GM21717 (cell line): ENCODE data around the gene FGGY.
A peak's percentile ranks its signal among the peaks of the same experiment; 100 is the strongest.
"Not testable (repeated sequence)": the region's sequence is repeated elsewhere in the genome, so short reads cannot be mapped to it uniquely, and the experiment has no call there.

Experiments used
- ATAC-seq: cut with Tn5 transposase; IDR thresholded peaks from one replicate; pipeline ENCODE4 v1.9.1; 2021; ENCODE audit warnings: mild to moderate bottlenecking, moderate library complexity; ENCODE audit not compliant: unreplicated experiment

Gene FGGY

GRCh38 chr1:59346429-59346828, 49.5 kb downstream of the FGGY start:
- ATAC-seq = no peak

DNA sequence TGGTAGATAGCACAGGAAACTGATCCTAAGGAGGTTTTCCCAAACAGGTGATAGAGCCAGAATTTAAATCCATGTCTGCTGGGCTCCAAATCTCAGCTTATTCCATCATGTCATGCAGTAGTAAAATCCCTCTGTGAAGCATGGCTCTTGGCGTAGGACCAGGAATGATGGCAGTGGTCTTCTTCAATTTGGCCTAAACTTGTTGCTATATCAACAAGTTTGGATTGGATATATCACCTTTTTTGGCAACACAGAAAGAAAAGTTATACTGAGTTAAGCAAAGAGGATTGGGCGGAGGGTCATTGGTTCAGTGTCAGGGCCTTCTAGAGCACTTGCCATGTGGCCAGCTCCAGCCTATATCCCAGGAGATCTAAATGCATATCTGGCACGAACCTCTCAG, 52.2 kb downstream of the FGGY start:
- ATAC-seq = no peak

DNA sequence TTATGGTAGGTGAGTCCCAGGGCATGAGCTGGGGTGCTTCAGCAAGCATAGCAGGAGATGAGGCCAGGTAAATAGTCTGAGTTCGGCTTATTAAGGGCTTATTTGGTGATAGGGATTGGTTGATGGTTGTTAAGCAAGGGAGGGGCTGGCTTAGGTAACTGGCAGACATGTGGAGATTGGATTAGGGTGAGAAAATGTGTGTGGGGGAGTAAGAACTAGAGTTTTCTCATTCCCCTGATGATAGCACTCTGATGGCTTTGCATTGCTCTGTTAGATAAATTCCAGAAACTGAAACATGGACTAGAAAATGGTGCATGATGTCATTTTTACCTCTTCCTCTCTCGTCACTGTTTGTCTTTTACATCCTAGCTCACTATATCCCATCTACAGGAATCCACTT, 53.6 kb downstream of the FGGY start:
- ATAC-seq = no peak

DNA sequence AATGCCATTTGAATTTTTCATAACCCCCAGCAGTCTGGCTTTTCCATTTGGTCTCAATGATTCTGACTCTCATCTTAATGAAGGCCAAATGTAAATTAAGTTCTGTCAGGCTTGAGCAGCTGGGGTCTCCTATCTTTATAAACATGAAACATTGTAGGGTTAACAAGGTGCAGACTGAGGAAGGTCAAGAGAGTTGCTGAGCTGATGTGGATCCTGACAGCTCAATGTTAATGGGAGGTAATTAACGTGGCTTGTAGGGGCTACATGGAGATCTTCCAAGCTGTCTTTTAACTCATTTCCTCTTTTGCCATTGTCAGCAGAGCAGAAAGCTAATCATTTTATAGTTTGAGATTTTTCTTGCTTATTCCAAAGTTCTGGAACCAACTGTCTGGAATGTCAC, 55.2 kb downstream of the FGGY start:
- ATAC-seq = no peak

DNA sequence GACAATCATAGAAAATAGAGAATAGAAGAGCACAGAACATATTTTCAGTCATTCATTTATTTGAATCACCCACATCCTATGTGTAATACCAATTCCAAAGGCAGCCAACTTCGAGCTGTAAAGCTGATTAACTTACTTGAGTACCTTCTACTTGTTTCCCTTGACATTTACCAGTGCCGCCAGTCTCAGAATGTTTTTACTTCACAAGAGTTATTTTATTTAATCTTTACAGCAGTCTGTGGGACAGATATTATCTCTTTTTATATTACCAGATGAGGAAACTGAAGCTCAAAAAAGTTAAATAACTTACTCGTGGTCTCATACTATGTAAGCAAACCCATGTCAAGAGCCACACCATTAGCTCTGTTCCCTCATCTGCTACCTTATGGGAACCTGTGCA, 56.6 kb downstream of the FGGY start:
- ATAC-seq = no peak

- not testable (repeated sequence) for ATAC-seq
Observed at GRCh38 chr1:59354239-59354638, 57.3 kb downstream of the FGGY start.

- ATAC-seq = peak; percentile 67
Observed at GRCh38 chr1:59354709-59355337, 57.9 kb downstream of the FGGY start.

GRCh38 chr1:59355361-59355760, 58.5 kb downstream of the FGGY start:
- peak; percentile 50 for ATAC-seq

GRCh38 chr1:59356627-59357026, 59.7 kb downstream of the FGGY start:
- no peak for ATAC-seq

GRCh38 chr1:59357645-59358320, 60.9 kb downstream of the FGGY start:
- ATAC-seq = no peak

DNA sequence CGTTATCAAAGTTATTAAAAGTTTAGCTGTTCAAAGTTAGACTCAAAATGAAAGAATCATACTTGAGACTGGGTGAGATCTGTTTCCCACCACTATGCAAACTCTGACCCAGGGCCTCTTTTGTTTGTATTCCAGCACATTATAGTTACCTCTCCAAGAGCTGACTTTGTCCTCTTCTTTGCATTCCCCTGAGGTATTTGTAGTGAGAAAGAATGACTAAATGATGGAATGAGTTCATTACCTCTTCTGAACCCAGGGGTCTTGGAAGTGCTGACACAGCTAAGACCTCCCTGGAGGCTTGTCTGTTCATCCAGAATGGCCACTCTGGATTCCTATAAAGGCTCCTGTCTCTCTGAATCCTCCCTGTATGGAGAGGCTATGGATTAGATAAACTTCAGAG, 62.4 kb downstream of the FGGY start:
- no peak for ATAC-seq

DNA sequence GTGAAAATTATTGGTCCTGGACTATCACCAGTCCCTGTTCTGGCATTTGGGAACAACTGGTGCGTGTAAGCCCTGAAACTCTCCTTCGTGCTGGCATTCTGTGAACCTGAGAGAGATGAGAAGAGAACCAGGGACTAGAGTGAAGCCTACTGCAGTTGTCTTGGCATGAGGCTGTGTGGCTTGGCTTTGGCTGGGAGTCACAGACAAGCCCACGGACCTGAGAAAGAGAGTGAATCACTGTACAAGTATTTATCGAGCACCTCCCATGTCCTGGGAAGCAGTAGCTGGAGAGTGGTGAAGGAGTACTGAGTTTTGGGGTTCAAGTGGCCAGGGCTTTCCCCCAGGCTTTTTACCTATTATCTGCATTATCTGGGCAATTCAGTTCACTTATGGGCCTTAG, 63.3 kb downstream of the FGGY start:
- no peak for ATAC-seq

- no peak for ATAC-seq
Observed at GRCh38 chr1:59360729-59361128, 63.8 kb downstream of the FGGY start.

DNA sequence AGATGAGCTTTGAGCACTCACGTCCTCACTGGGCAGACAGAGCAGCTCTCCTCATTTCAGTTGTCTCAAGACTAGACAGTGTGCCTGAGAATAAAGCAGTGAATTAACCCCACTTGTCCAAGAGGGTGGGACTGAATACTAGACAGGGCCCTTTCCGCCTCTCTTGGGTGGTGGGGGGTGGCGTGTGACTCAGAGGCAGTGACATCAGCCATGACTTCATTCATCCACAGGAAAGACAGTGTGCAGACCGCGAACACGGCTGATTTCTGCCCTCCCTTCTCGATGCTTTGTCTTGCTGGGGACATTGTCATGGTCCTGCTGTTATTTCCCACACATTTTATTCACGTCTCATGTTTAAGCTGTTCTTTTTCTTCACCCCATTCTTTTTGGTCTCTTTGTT, 64.9 kb downstream of the FGGY start:
- ATAC-seq = no peak

GRCh38 chr1:59364037-59364436, 67.1 kb downstream of the FGGY start:
- ATAC-seq = no peak

GRCh38 chr1:59366346-59366745, 69.5 kb downstream of the FGGY start:
- no peak for ATAC-seq

DNA sequence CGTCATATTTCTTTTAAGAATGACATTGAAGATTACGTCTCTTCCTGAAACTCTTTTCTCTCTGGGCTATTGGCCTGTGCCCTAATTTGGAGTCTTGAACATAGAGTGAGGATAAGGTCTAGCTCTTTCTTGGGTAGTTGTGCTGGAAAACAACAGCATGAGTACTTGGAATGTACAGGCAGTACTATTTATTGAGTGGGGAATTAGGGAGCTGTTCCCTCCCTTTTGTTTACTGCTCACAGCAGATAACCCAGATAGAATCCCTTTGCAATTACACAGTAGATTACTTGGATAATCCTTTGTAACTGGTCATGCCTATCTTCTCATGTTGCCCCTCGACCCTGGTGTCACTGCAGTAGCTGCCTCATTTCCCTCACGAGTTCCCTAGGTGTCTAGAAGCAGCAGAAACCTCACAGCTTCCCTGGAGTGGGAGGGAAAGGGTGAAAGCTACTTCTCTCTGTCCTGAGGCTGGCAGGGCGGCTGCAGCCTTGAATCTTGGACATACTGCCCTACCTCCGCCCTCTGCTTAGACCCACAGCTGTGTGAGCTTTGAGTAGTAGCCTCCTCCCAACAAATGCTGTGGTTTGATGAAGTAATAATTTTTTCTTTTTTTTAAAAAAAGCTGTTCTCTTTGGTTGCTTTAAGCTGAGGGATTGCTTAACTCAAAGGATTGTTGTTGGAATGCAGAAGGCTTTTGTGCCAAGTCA, 70.6 kb downstream of the FGGY start:
- no peak for ATAC-seq

- no peak for ATAC-seq
Observed at GRCh38 chr1:59368008-59368670, 71.2 kb downstream of the FGGY start.

DNA sequence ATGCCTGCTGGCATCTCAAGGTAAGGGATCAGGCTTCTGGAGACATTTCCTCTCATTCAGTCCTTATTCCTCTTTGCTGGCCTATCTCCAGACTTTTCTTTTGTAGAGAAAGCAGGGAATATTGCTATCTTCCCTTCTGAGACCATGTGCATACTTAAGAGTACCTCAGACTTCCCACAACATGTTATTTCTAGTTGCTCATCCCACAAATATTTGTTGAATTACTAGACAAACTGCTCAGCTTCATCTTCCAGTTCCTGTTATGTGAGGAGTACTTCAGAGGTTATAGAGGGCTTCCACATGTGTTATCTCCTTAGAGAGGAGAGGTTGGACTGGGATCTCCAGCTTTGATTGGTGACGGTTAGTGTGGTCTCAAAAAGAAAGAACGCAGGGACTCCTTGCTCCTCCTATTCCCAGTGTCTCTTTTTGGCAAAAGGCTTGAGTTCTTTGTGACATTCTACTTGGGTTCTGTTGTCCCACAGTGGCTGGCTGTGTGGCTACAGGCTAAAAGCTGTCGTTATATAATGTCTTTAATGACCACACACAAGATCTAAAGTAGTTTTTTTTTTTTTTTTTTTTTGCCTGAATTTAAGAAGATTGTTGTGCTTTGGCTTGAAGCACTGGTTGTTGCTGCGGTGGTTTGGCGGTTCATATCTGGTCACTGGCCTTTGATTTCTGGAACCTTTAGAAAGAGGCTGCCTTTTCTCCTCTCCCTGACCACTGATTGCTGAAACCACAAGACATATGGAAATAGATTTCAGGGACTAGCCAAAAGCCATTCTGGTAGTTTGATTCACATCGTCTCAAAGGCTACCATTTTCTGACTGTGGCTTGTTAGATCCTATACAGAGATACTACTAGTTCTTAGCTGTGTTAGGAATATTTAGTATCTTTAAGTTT, 78.7 kb downstream of the FGGY start:
- ATAC-seq = no peak

GRCh38 chr1:59377350-59377904, 80.5 kb downstream of the FGGY start:
- ATAC-seq = no peak
